PC-3 (cell line): ENCODE measurements around the gene SCIN. TPM values are rescaled to one million over a fixed set of nuclear protein-coding genes. Genes with fewer than 3 reads are reported as not detected.
"Not testable (repeated sequence)": the region's sequence is repeated elsewhere in the genome, so short reads cannot be mapped to it uniquely, and the experiment has no call there.

Experiments
- ATAC-seq: fragments of 200-7000 bp; cut with Tn5 transposase; 2 replicates; pipeline ENCODE4 v1.9.1; 2020; ENCODE audit warnings: mild to moderate bottlenecking, moderate library complexity
- BruUV-seq: library from RNA; stranded (reverse); fragments of 400-500 nt; replicated peaks from 2 replicates; lab custom pipeline; 2021; lab: Mats Ljungman, UMichigan
- CTCF ChIA-PET: fragments of 300-600 bp; sonication (Branson Sonifier 250); formaldehyde crosslinking; loops from one replicate; lab custom pipeline; 2022; ENCODE audit warnings: antibody characterized with exemption; lab: Charles Lee
- POLR2A ChIA-PET: fragments of 300-600 bp; sonication (Branson Sonifier 250); formaldehyde crosslinking; loops from one replicate; lab custom pipeline; 2022; ENCODE audit warnings: antibody characterized with exemption; ENCODE audit not compliant: unreplicated experiment; lab: Charles Lee
- DNase-seq: peaks from one replicate; pipeline ENCODE4 v3.0.0-alpha.2; 2015
- H2AFZ ChIP-seq: fragments of 300-600 bp; sonication (generic); 2 replicates; pipeline ENCODE4 v1.6.0; 2016; ENCODE audit warnings: antibody characterized with exemption, low read length
- H3F3A ChIP-seq: fragments of 300-600 bp; sonication (generic); one replicate; pipeline ENCODE4 v1.6.0; 2017; ENCODE audit warnings: antibody characterized with exemption, low read length, control low read depth, mild to moderate bottlenecking; ENCODE audit not compliant: unreplicated experiment
- H3K27ac ChIP-seq: fragments of 300-600 bp; sonication (generic); 2 replicates; pipeline ENCODE4 v1.5.1; 2016; ENCODE audit warnings: mild to moderate bottlenecking, low read length
- H3K27me3 ChIP-seq: fragments of 300-600 bp; sonication (generic); 2 replicates; pipeline ENCODE4 v1.6.1; 2016; ENCODE audit warnings: low read length, mixed read lengths
- H3K36me3 ChIP-seq: fragments of 300-600 bp; sonication (generic); 2 replicates; pipeline ENCODE4 v1.6.1; 2016; ENCODE audit warnings: low read depth, mixed run types, low read length, mixed read lengths
- H3K4me1 ChIP-seq: fragments of 300-600 bp; sonication (generic); 2 replicates; pipeline ENCODE4 v1.5.1; 2016; ENCODE audit warnings: low read length; ENCODE audit not compliant: insufficient read depth
- H3K4me2 ChIP-seq: fragments of 300-600 bp; sonication (generic); 2 replicates; pipeline ENCODE4 v1.6.0; 2016; ENCODE audit warnings: low read length
- H3K4me3 ChIP-seq: fragments of 300-600 bp; sonication (generic); 2 replicates; pipeline ENCODE4 v1.5.1; 2016; ENCODE audit warnings: mild to moderate bottlenecking, low read length, mixed read lengths
- H3K79me2 ChIP-seq: fragments of 300-600 bp; sonication (generic); 2 replicates; pipeline ENCODE4 v1.6.1; 2017; ENCODE audit warnings: low read length, mixed read lengths
- H3K9ac ChIP-seq: fragments of 300-600 bp; sonication (generic); 2 replicates; pipeline ENCODE4 v1.6.0; 2016; ENCODE audit warnings: mild to moderate bottlenecking, low read length
- H3K9me2 ChIP-seq: fragments of 300-600 bp; sonication (generic); replicated peaks from 2 replicates; pipeline ENCODE4 v1.6.1; 2016; ENCODE audit warnings: mixed run types, low read length, mixed read lengths
- H3K9me3 ChIP-seq: fragments of 300-600 bp; sonication (generic); 2 replicates; pipeline ENCODE4 v1.6.1; 2016; ENCODE audit warnings: low read length, mixed read lengths
- H4K20me1 ChIP-seq: fragments of 300-600 bp; sonication (generic); 2 replicates; pipeline ENCODE4 v1.6.1; 2016; ENCODE audit warnings: low read length, mixed read lengths
- EZH2 ChIP-seq: fragments of 300-600 bp; sonication (generic); IDR thresholded peaks from one replicate; pipeline ENCODE4 v1.6.1; 2017; ENCODE audit warnings: antibody characterized with exemption, mild to moderate bottlenecking, low read length; ENCODE audit not compliant: unreplicated experiment
- EZH2phosphoT487 ChIP-seq: fragments of 300-600 bp; sonication (generic); IDR thresholded peaks from 2 replicates; pipeline ENCODE4 v1.6.1; 2018; ENCODE audit warnings: mild to moderate bottlenecking, antibody characterized with exemption, low read length, borderline replicate concordance
- intact Hi-C: fragments of 100-400 bp; cut with micrococcal nuclease; formaldehyde crosslinking; loops from 2 replicates; pipeline ENCODE4 v1.9.0; 2023
- total RNA-seq: library from RNA; depleted of rRNA; stranded (reverse); fragments of >200 nt; gene quantifications from 2 replicates; pipeline ENCODE4 v1.2.3, GENCODE V29; 2014
- TF ChIP-seq, protein P1 (sequence below): fragments of 300-600 bp; sonication (generic); conservative IDR thresholded peaks from 2 replicates; pipeline ENCODE4 v1.5.1; 2017; ENCODE audit warnings: antibody characterized with exemption, low read depth, mild to moderate bottlenecking, low read length

Gene SCIN
- total RNA-seq, 1 experiment from 2014 or later: 0.91 TPM

DNA sequence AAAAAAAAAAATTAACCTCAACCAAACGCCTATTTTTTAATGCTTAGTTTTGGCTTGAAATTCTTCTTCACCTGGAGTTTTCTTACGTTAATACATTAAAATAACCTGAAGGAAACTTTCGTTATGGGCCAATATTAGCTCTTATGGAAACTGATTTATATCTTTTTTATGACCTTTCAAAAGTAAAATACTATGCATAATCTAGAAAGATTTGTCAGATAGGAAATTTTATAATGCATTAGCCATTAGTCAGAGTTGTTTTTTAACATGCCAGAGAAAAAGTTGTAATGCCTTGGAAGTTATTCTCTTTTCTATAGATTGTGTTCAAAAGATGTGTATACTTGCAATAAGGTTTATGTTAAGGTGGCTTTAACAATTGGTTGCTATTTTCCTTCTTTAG is 82.6 kb downstream of the SCIN start:
- Histone ChIP-seq H4K20me1 (no peaks in the 10 kb centered on the region), H3K36me3 (no peaks in the 10 kb centered on the region), H3K9me3 (no peaks in the 10 kb centered on the region), H3K9ac (no peak overlapping the region), H2AFZ (no peak overlapping the region), H3K4me2 (peak overlapping the region; percentile 33), H3K4me1 (peaks cover 48% of the 10 kb centered on the region), H3K9me2 (no peaks in the 10 kb centered on the region), H3K27ac (peak overlapping the region; percentile 19; the same call in 1 of the 2 replicates), H3K4me3 (no peak overlapping the region), H3F3A (no peaks in the 10 kb centered on the region), H3K79me2 (no peaks in the 10 kb centered on the region), H3K27me3 (no peaks in the 10 kb centered on the region)
- intact Hi-C loops: no loop called here
- POLR2A ChIA-PET: interaction anchor here (0.6 kb wide), 1 partner anchor 33 kb away, joined by 3 read pairs; no protein-coding TSS in a partner anchor
- ATAC-seq (peak; percentile 14; the same call in 1 of the 2 replicates), DNase-seq (peak; percentile 46)
- CTCF ChIA-PET: no interaction called here
- TF ChIP-seq EZH2 (no peak), EZH2phosphoT487 (no peak)
- TF ChIP-seq, protein P1, sequence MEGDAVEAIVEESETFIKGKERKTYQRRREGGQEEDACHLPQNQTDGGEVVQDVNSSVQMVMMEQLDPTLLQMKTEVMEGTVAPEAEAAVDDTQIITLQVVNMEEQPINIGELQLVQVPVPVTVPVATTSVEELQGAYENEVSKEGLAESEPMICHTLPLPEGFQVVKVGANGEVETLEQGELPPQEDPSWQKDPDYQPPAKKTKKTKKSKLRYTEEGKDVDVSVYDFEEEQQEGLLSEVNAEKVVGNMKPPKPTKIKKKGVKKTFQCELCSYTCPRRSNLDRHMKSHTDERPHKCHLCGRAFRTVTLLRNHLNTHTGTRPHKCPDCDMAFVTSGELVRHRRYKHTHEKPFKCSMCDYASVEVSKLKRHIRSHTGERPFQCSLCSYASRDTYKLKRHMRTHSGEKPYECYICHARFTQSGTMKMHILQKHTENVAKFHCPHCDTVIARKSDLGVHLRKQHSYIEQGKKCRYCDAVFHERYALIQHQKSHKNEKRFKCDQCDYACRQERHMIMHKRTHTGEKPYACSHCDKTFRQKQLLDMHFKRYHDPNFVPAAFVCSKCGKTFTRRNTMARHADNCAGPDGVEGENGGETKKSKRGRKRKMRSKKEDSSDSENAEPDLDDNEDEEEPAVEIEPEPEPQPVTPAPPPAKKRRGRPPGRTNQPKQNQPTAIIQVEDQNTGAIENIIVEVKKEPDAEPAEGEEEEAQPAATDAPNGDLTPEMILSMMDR: no peak
- BruUV-seq: no TSS peak

DNA sequence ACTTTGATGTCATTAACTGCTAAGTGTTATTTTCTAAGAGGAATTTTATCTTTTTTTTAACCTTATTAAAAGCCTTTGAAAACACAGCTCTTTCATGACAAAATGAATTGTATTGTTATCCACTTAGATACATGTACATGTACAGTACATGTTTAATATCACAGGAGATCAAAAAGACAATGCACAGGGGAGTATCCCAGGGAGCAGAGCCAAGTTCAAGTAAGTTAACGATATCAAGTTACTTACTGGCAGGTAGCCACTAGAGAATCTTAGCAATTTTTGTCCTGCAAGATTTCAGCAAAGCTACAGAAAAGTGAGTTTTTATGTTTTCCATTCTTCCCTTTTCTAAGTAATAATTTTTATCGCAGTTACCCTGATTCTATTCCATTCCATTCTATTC is 83.0 kb downstream of the SCIN start:
- Histone ChIP-seq H3K9me2 (no peaks in the 10 kb centered on the region), H3K9me3 (no peaks in the 10 kb centered on the region), H3K4me1 (peaks cover 43% of the 10 kb centered on the region), H3K4me3 (no peak overlapping the region), H3K9ac (no peak overlapping the region), H3K27me3 (no peaks in the 10 kb centered on the region), H3F3A (no peaks in the 10 kb centered on the region), H3K36me3 (no peaks in the 10 kb centered on the region), H3K4me2 (peak overlapping the region; percentile 33), H3K27ac (0 out of 2 replicates have a peak overlapping the region, but pooled peaks have one; percentile 19), H3K79me2 (no peaks in the 10 kb centered on the region), H4K20me1 (no peaks in the 10 kb centered on the region), H2AFZ (no peak overlapping the region)
- ChIA-PET POLR2A (no interaction called here), CTCF (no interaction called here)
- TF ChIP-seq EZH2 (no peak), EZH2phosphoT487 (no peak)
- TF ChIP-seq, protein P1: no peak
- ATAC-seq (peak; percentile 42; the same call in 1 of the 2 replicates), DNase-seq (peak; percentile 58)
- BruUV-seq: no TSS peak
- intact Hi-C loops: no loop called here

DNA sequence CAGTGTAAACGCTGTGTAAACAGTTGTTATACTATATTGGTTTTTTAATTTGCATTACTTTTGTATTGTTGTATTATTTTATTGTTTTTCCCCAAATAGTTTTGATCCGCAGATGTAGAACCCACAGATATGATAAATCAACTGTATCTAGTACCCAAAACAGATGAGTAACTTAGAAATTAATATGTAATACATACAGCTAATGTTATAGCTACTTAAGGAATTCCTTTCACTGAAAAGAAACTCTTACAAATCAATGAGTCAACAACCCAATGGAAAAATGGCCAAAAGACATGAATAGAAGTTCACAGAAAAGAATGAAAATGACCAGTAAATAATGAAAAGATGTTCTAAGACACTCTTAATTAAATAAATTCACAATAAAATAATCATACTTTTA is 84.6 kb downstream of the SCIN start:
- no peaks in the 10 kb centered on the region for H3K9me2 ChIP-seq
- no peaks in the 10 kb centered on the region for H3K9me3 ChIP-seq
- H3K4me1 ChIP-seq: peaks cover 32% of the 10 kb centered on the region
- H3K4me2 ChIP-seq: no peak overlapping the region
- TF ChIP-seq EZH2: no peak
- TF ChIP-seq, protein P1: no peak
- H3K27ac ChIP-seq: no peak overlapping the region
- H3K9ac ChIP-seq: no peak overlapping the region
- no peak overlapping the region for H3K4me3 ChIP-seq
- H3K36me3 ChIP-seq: no peaks in the 10 kb centered on the region
- no peaks in the 10 kb centered on the region for H3F3A ChIP-seq
- no TSS peak for BruUV-seq
- no peak overlapping the region for H2AFZ ChIP-seq
- DNase-seq: peak; percentile 55
- POLR2A ChIA-PET: no interaction called here
- CTCF ChIA-PET: no interaction called here
- no peaks in the 10 kb centered on the region for H3K27me3 ChIP-seq
- intact Hi-C loops: no loop called here
- no peaks in the 10 kb centered on the region for H4K20me1 ChIP-seq
- peak; percentile 38; the same call in 1 of the 2 replicates for ATAC-seq
- no peaks in the 10 kb centered on the region for H3K79me2 ChIP-seq

DNA sequence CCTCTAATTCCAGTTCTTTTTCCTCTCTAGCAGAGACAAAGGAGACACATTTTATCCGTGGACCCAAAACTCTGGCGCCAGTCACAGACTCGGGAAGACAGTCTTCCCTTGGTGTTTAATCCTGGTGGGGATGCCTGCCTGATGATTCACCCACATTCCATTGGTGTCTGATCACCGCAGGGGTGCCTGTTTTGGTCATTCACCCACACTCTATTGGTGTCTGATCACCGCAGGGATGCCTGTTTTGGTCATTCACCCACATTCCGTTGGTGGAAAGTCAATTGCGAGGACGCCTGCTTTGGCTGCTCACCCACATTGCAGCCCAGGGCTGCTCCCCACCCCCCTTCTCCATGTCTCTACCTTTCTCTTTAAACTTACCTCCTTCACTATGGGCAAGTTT is 89.9 kb downstream of the SCIN start:
- H3K9ac ChIP-seq, H3K79me2 ChIP-seq, BruUV-seq, H4K20me1 ChIP-seq, H3K27me3 ChIP-seq, H3F3A ChIP-seq, POLR2A ChIA-PET, H3K9me2 ChIP-seq, CTCF ChIA-PET, H3K9me3 ChIP-seq, H3K36me3 ChIP-seq: not testable (repeated sequence)
- ATAC-seq: peak; percentile 98
- intact Hi-C loops: loop anchor here (2.0 kb wide), 1 partner anchor 14 kb away; no protein-coding TSS in a partner anchor
- Histone ChIP-seq H3K27ac (peak overlapping the region; percentile 43), H3K4me3 (peak overlapping the region; percentile 43; the same call in 1 of the 2 replicates), H3K4me2 (peak overlapping the region; percentile 50), H3K4me1 (peaks cover 19% of the 10 kb centered on the region), H2AFZ (peak overlapping the region; percentile 35; the same call in 1 of the 2 replicates)
- peak; percentile 96 for DNase-seq
